Left lung (tissue), 10 donors: ENCODE measurements around the gene TUB. TPM values are rescaled to one million over a fixed set of nuclear protein-coding genes. Genes with fewer than 3 reads are reported as not detected.
A peak's percentile ranks its signal among the peaks of the same experiment; 100 is the strongest.

Experiments used
- ATAC-seq: fragments of 200-7000 bp; cut with Tn5 transposase; one replicate; pipeline ENCODE4 v1.9.1; 2020; ENCODE audit warnings: moderate library complexity
- DNase-seq, 4 donors: peaks; one replicate each; pipeline ENCODE4 v3.0.0-alpha.2; 2013 to 2020
- H3K27ac ChIP-seq, 2 donors: fragments of 200-600 bp; sonication (generic) in 1 of 2; one replicate each; pipeline versions ENCODE4 v1.5.0 to v1.8.0; 2020 to 2021
- H3K27me3 ChIP-seq, 2 donors: fragments of 200-600 bp; sonication (generic) in 1 of 2; one replicate each; pipeline versions ENCODE4 v1.5.0 to v1.8.0; 2020 to 2021
- H3K36me3 ChIP-seq, 2 donors: fragments of 200-600 bp; sonication (generic) in 1 of 2; one replicate each; pipeline versions ENCODE4 v1.5.0 to v1.8.0; 2020 to 2021
- H3K4me1 ChIP-seq, 2 donors: fragments of 200-600 bp; one replicate each; pipeline ENCODE4 v1.8.0; 2021
- H3K4me3 ChIP-seq, 2 donors: fragments of 200-600 bp; sonication (generic) in 1 of 2; one replicate each; pipeline versions ENCODE4 v1.5.0 to v1.8.0; 2020 to 2021; ENCODE audit warnings: mild to moderate bottlenecking in 1 of 2
- H3K9me3 ChIP-seq, 2 donors: fragments of 200-600 bp; sonication (generic) in 1 of 2; one replicate each; pipeline versions ENCODE4 v1.5.0 to v1.8.0; 2020 to 2021
- intact Hi-C, 2 donors: fragments of 100-400 bp; cut with DNase I; formaldehyde crosslinking; loops; one replicate each; pipeline versions ENCODE4 v1.11.2 to v1.14.2; 2022
- polyA plus RNA-seq, 6 donors: library from polyadenylated mRNA; unstranded; fragments of 120-200 nt; gene quantifications; one replicate each; pipeline ENCODE4 v1.2.1, GENCODE V29; 2013; ENCODE audit not compliant: insufficient read length in 6 of 6
- total RNA-seq, 2 donors: library from RNA; stranded (reverse); fragmentation: NEBNext Ultra II Directional; extraction: Animal tissue kit (Norgen Biotek cat#: 25700); gene quantifications; one replicate each; pipeline ENCODE4 v1.2.1, GENCODE V29; 2021
- TF ChIP-seq, protein P1 (sequence below), 2 donors: fragments of 200-600 bp; sonication (generic) in 1 of 2; IDR thresholded peaks; one replicate each; pipeline versions ENCODE4 v1.5.0 to v1.8.0; 2021; ENCODE audit warnings: antibody characterized with exemption in 2 of 2
- donor health status: DM: no; HTN: yes; CAD: no.
- donor health status: DM: no; HTN: no; CAD: no.

The TUB gene
- total and polyA plus RNA-seq, 8 donors: 5.6 to 30.0 (median 26.9) TPM

DNA sequence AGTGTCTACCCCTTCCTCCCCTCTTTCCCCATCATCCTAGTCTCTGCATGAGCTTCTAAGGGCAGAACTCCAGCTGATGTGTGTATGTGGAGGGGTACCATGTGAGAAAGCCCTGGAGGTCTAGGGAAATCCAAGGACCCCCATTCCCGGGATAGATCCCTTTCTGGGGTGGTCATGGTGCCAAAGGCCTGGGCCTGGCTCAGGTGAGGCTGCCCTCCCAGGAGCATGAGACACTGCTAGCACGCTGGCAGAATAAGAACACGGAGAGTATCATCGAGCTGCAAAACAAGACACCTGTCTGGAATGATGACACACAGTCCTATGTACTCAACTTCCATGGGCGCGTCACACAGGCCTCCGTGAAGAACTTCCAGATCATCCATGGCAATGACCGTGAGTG lies 19.6 kb downstream of the TUB start:
- Histone ChIP-seq H3K36me3 (peaks cover 0 to 4% of the 10 kb centered on the region in 2 donors), H3K4me1 (no peaks in the 10 kb centered on the region), H3K27me3 (no peaks in the 10 kb centered on the region), H3K27ac (no peak overlapping the region), H3K4me3 (no peak overlapping the region), H3K9me3 (no peaks in the 10 kb centered on the region)
- ATAC-seq (no peak), DNase-seq (peak in 1 of 4 donors; percentile 17)
- intact Hi-C loops: no loop called here
- TF ChIP-seq, protein P1, sequence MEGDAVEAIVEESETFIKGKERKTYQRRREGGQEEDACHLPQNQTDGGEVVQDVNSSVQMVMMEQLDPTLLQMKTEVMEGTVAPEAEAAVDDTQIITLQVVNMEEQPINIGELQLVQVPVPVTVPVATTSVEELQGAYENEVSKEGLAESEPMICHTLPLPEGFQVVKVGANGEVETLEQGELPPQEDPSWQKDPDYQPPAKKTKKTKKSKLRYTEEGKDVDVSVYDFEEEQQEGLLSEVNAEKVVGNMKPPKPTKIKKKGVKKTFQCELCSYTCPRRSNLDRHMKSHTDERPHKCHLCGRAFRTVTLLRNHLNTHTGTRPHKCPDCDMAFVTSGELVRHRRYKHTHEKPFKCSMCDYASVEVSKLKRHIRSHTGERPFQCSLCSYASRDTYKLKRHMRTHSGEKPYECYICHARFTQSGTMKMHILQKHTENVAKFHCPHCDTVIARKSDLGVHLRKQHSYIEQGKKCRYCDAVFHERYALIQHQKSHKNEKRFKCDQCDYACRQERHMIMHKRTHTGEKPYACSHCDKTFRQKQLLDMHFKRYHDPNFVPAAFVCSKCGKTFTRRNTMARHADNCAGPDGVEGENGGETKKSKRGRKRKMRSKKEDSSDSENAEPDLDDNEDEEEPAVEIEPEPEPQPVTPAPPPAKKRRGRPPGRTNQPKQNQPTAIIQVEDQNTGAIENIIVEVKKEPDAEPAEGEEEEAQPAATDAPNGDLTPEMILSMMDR (IDR thresholded peaks at IDR 0.05): no peak

DNA sequence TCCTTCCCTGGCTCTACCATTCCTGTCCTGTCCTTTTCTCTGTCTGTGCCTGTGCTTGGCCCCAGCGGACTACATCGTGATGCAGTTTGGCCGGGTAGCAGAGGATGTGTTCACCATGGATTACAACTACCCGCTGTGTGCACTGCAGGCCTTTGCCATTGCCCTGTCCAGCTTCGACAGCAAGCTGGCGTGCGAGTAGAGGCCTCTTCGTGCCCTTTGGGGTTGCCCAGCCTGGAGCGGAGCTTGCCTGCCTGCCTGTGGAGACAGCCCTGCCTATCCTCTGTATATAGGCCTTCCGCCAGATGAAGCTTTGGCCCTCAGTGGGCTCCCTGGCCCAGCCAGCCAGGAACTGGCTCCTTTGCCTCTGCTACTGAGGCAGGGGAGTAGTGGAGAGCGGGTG lies 20.4 kb downstream of the TUB start:
- Histone ChIP-seq H3K36me3 (peaks cover 0 to 4% of the 10 kb centered on the region in 2 donors), H3K27me3 (no peaks in the 10 kb centered on the region), H3K4me1 (no peaks in the 10 kb centered on the region), H3K4me3 (no peak overlapping the region), H3K27ac (no peak overlapping the region), H3K9me3 (no peaks in the 10 kb centered on the region)
- TF ChIP-seq, protein P1 (IDR thresholded peaks at IDR 0.05): no peak
- intact Hi-C loops: no loop called here
- DNase-seq (peak in 1 of 4 donors; percentile 74), ATAC-seq (no peak)

DNA sequence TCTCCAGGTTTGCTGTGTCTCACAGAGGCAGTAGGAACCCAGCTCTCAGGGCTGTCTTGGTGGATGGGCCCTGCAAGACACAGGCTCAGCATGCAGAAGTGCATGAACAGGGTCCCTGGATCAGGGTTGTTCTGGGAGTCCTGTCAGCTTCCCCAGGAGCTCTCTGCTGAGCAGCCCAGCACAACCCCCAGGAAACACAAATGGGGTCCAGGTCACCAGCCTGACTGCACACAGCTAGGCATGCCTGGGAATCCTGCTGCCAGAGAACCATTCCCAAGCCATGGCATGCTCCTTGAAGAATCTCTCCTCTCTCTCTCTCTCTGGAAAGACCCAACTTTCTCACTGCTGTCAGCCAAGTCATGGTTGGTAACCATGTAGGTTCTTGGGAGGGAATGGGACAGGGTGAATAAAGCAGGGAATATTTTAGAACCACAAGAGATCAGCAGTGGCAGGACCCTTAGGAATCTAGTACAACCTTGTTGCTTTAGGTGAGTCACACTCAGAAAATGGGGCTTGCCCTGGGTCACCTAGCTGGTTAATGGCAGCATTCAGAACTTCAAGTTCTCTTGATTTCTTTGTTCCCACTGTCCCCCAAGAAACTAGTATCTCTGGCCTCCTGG lies 21.4 kb downstream of the TUB start:
- H3K27me3 ChIP-seq: no peaks in the 10 kb centered on the region
- intact Hi-C loops: no loop called here
- TF ChIP-seq, protein P1 (IDR thresholded peaks at IDR 0.05): no peak
- no peak overlapping the region for H3K27ac ChIP-seq
- no peaks in the 10 kb centered on the region for H3K4me1 ChIP-seq
- no peak overlapping the region for H3K4me3 ChIP-seq
- ATAC-seq (no peak), DNase-seq (no peak)
- peaks cover 0 to 4% of the 10 kb centered on the region in 2 donors for H3K36me3 ChIP-seq
- no peaks in the 10 kb centered on the region for H3K9me3 ChIP-seq

DNA sequence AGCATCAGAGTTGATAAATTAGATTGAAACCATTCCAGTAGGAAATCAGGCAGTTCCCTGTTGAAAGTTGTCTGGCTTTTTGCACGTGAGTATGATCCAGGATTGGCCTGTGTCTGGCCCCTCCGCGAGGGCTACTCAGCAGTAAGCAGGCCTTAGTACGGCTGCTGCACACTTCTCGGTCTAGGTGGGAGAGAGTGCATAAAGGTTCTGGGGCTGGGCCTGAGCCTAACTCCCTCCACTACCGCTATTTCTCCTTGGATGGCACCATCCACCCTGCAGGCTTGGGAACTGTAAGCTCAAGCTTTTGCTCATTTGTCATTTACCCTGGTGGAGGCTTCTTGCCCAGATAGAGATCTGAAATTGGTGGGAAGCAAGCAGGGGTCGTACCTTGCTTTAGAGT lies 22.0 kb downstream of the TUB start:
- H3K4me1 ChIP-seq: no peaks in the 10 kb centered on the region
- ATAC-seq: no peak
- no peaks in the 10 kb centered on the region for H3K27me3 ChIP-seq
- TF ChIP-seq, protein P1 (IDR thresholded peaks at IDR 0.05): no peak
- no peaks in the 10 kb centered on the region for H3K9me3 ChIP-seq
- intact Hi-C loops: no loop called here
- DNase-seq: no peak
- no peak overlapping the region for H3K27ac ChIP-seq
- H3K4me3 ChIP-seq: no peak overlapping the region
- peaks cover 0 to 4% of the 10 kb centered on the region in 2 donors for H3K36me3 ChIP-seq

DNA sequence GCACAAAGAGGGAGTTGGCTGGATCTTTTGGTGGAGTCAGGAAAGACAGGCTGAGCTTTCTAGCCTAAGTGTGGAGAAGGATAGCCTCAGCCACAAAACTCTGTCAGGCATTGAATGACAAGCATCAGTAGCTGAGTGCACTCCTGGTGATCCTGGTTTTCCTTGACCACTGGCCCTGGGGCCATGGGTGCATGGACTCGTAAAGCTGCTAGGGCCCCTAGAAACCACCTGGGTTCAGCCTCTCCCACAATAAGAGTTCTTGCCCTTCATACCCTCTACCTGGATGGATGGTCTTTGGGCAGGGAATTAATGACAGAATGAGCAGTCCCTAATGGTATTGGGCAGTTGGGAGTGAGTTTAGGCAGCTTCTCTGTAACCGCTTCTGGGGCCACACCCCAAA lies 22.9 kb downstream of the TUB start:
- H3K27me3 ChIP-seq: no peaks in the 10 kb centered on the region
- no peaks in the 10 kb centered on the region for H3K4me1 ChIP-seq
- H3K36me3 ChIP-seq: peaks cover 0 to 4% of the 10 kb centered on the region in 2 donors
- no peak overlapping the region for H3K4me3 ChIP-seq
- no peak for DNase-seq
- no peaks in the 10 kb centered on the region for H3K9me3 ChIP-seq
- TF ChIP-seq, protein P1 (IDR thresholded peaks at IDR 0.05): no peak
- no peak for ATAC-seq
- H3K27ac ChIP-seq: no peak overlapping the region
- intact Hi-C loops: no loop called here
